Effector CD4-positive, alpha-beta T cell (primary cell): ENCODE results near the gene CERS6.
"Not testable (repeated sequence)": the region's sequence is repeated elsewhere in the genome, so short reads cannot be mapped to it uniquely, and the experiment has no call there.

Experiments used
- DNase-seq: peaks from one replicate; pipeline ENCODE4 v3.0.0-alpha.2; 2020
- total RNA-seq: gene quantifications from one replicate; lab custom pipeline; 2026; lab: John Stamatoyannopoulos, UW

The CERS6 gene
- total RNA-seq = 30.0 reads per million, percentile 56 among the genes with 10 or more reads in this experiment

GRCh38 chr2:168455645-168456520 is at the start of gene CERS6:
CERS6 (plus strand) TSS chr2:168456272; CDS start chr2:168456449, 177 bp downstream.
- peak; percentile 43 for DNase-seq

DNA sequence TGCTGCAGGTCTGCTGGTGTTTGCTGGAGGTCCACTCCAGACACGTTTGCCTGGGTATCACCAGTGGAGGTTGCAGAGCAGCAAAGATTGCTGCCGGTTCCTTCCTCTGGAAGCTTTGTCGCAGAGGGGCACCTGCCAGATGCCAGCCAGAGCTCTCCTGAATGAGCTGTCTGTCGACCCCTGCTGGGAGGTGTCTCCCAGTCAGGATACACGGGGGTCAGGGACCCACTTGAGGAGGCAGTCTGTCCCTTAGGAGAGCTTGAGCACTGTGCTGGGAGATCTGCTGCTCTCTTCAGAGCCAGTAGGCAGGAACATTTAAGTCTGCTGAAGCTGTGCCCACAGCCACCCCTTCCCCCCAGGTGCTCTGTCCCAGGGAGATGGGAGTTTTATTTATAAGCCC is 43.8 kb upstream of the CERS6 start:
- not testable (repeated sequence) for DNase-seq

DNA sequence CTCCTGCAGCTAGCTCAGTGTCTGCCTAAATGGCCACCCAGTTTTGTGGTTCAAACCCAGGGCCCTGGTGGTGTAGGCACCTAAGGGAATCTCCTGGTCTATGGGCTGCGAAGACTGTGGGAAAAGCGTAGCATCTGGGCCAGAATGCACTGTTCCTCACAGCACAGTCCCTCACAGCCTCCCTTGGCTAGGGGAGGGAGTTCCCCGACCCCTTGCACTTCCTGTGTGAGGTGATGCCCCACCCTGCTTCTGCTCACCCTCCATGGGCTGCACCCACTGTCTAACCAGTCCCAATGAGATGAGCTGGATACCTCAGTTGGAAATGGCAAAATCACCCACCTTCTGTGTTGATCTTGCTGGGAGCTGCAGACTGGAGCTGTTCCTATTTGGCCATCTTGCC is 43.0 kb upstream of the CERS6 start:
- not testable (repeated sequence) for DNase-seq

DNA sequence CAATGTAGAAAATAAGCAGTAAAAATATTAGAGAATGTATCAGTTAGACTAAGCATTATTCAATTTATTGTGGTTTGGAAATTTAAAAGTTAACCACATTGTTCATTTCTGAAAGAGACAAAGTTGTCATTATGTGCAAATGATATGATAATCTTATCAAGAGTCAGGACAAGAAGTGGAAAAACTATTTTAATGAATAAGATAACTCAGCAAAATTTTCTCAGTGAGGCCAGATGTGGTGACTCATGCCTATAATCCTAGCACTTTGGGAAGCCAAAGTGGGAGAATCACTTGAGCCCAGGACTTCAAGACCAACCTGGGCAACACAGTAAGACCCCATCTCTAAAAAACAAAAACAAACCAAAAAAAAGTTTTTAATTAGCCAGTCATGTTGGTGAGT is 39.5 kb upstream of the CERS6 start:
- no peak for DNase-seq

DNA sequence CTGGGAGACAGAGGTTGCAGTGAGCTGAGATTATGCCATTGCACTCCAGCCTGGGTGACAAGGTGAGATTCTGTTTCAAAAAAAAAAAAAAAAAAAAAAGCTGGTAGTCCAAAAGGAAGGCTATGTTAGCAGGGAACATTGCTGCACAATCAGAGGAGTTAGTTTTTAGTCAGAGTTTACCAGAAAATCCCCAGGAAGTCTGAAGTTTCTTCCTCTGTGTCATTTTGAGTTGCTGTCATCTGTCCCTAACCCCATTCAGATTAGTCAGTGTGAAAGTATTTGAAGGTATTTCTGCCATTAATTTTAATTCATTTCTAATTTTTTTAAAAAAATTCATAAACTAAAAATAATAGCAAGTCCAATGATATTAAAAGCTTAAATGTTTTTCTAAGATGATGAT is 33.5 kb upstream of the CERS6 start:
- no peak for DNase-seq

GRCh38 chr2:168424112-168424951 is 31.7 kb upstream of the CERS6 start:
- DNase-seq = no peak

GRCh38 chr2:168424971-168425370 is 31.1 kb upstream of the CERS6 start:
- no peak for DNase-seq

DNA sequence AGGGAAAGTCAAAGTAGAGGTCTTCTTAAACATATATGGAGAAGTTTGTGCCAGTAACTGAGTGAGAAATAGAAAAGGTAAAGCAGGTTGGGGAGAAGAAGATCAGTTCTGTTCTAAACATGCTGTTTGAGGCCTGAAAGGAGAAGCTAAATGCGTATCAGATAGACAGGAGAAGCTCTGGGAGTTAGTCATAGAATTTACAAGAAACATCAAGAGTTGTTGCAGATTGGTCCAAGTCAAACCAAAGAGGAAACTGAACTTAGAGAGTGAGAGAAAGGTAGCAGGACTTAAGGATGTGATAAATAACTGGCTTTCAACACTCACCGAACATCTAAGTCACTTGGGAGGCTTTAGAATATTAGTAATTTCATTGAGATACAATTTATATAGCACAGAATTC is 29.2 kb upstream of the CERS6 start:
- DNase-seq = no peak

GRCh38 chr2:168427451-168427850 is 28.6 kb upstream of the CERS6 start:
- DNase-seq = no peak

GRCh38 chr2:168428431-168428830 is 27.6 kb upstream of the CERS6 start:
- DNase-seq = no peak

DNA sequence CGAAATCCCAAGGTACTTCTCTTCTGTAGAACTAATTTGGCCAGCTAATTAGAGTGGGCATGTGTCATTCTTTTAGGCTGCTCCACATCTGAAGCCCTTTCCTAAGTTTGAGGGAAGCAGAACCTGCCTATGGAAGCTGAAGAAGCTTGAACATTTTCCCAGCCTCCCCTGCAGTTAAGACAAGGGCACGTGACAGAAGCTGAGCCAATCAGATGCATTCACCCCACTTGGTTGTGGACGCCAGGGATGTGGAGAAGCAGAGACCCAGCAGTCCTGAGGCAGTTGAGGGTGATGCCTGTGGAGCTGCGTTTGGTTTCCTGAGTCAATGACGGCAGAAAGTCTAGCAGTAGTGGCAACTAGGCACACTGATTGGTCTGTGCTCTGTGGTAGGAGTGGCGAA is 26.1 kb upstream of the CERS6 start:
- no peak for DNase-seq

GRCh38 chr2:168430431-168430830 is 25.6 kb upstream of the CERS6 start:
- DNase-seq = no peak

DNA sequence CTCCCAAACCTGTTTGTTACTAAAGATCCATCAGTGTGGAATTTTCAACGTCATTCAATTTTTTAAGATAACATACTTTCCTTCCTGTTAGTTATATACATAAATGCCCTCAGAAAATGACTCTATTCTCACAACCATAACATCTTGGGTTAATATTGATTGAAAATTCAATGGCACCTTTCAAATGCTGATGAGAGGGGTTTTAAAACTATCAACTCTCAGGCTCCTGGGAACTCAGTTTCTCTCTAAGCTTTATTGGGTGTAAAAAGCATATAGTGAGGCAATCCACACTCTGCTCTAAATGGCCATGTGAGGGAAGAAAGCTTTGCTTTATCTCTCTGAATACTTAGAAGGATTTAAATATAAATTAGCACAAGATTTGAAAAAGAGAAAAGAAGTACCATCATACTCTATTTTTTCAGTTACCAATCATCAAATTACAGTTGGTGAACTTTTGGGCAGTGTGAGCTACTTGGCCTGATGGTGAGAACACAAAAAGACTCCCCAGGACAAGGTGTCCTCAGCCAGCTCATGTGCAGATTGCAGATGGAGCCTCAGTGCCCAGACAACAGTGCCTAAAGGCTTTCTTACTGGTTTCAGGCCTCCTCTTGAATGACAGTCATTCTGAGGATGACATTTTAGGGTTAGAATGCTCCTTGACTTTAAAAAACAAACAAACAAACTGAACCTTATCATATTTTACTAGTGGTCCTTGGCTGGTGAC is 24.6 kb upstream of the CERS6 start:
- no peak for DNase-seq

- no peak for DNase-seq
These were observed 24.0 kb upstream of the CERS6 start for GRCh38 chr2:168432100-168432499.

GRCh38 chr2:168432565-168433186 is 23.4 kb upstream of the CERS6 start:
- no peak for DNase-seq

DNA sequence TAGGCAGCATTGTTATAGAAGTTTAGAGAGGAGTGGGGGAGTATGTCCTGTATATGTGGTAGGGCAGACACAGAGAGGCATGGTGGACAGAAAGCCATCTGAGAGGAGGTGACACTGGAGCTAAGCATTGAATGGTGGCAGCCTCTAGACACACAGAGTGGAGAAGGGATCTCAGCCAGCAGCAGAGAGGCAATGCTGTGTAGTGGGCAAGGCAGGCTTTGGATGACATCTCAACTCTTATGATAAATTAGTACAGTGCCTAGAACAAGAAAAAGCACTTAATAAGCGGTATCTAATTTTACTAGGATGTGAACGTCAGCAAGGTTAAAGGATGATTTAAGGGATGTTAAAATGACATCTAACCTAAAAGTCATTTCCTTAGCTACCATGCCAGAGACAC is 22.5 kb upstream of the CERS6 start:
- DNase-seq = no peak

GRCh38 chr2:168434146-168434545 is 21.9 kb upstream of the CERS6 start:
- no peak for DNase-seq

DNA sequence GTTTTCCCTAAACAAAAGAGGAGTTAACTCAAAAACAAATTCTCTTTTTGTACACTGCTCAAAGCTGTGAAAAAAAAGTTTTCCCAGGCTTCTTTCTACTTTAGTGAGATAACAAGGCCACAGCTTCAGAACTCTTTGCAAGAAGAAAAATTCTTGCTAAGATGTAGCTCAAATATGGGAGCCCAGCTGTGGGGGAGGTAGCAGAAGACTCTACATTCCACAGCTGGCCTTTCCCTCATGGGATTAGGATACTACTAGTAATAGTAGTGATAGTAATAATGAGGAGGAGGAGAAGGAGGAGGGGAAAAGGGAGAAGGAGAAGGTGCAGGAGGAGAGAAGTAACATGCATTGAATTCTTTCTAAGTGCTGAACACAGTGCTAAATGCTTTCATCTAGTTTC is 19.2 kb upstream of the CERS6 start:
- DNase-seq = no peak

GRCh38 chr2:168438553-168438952 is 17.5 kb upstream of the CERS6 start:
- no peak for DNase-seq

GRCh38 chr2:168439536-168439935 is 16.5 kb upstream of the CERS6 start:
- DNase-seq = no peak

- no peak for DNase-seq
These were observed 14.7 kb upstream of the CERS6 start for GRCh38 chr2:168441214-168441872.

DNA sequence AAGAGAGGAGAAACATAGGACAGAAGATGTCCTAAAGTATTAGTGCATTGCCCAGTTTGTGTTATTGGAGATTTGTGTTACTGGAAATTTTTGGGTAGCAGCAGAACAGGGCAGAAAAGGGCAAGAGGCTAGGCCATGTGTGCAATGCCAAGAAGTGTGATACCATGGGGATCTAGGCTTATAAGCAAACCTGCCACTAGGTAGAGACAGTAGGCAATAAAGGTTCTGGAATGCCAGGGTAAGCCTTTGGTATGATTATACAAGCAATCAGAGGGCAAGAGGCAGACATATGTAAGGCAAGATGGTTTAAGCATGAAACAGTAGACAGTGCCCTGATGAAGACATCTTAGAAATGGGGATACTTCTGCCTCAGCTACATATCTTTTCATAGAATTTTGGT is 12.3 kb upstream of the CERS6 start:
- no peak for DNase-seq
